Prostate gland (tissue), 2 donors: ENCODE data around the gene XBP1. TPM values are rescaled to one million over a fixed set of nuclear protein-coding genes. Genes with fewer than 3 reads are reported as not detected.
"Not testable (repeated sequence)": the region's sequence is repeated elsewhere in the genome, so short reads cannot be mapped to it uniquely, and the experiment has no call there.

Experiments used
- DNase-seq: peaks from one replicate; pipeline ENCODE4 v3.0.0-alpha.2; 2019; ENCODE audit warnings: low spot score
- H3K27ac ChIP-seq, 2 donors: fragments of 200-600 bp; sonication (generic); 2 replicates each; pipeline ENCODE4 v1.5.1; 2017 to 2019
- H3K27me3 ChIP-seq: fragments of 200-600 bp; sonication (generic); replicated peaks from 2 replicates; pipeline ENCODE4 v1.5.1; 2019; ENCODE audit not compliant: insufficient read depth
- H3K36me3 ChIP-seq, 2 donors: fragments of 200-600 bp; sonication (generic); 1 replicate in 1 of 2; 2 replicates in 1 of 2; pipeline versions ENCODE4 v1.5.1 to v1.8.1; 2017 to 2019
- H3K4me1 ChIP-seq: fragments of 200-600 bp; sonication (generic); replicated peaks from 2 replicates; pipeline ENCODE4 v1.5.1; 2019
- H3K4me3 ChIP-seq, 2 donors: fragments of 200-600 bp; sonication (generic); 2 replicates each; pipeline ENCODE4 v1.5.1; 2017 to 2019
- H3K9me3 ChIP-seq: fragments of 200-600 bp; sonication (generic); 2 replicates; pipeline ENCODE4 v1.5.1; 2017
- POLR2A ChIP-seq: fragments of 450-650 bp; IDR thresholded peaks from one replicate; pipeline ENCODE4 v1.6.1; 2016; ENCODE audit warnings: antibody characterized with exemption, mild to moderate bottlenecking
- POLR2AphosphoS5 ChIP-seq: sonication (generic); formaldehyde crosslinking; IDR thresholded peaks from one replicate; pipeline ENCODE4 v1.6.1; 2017; ENCODE audit warnings: antibody characterized with exemption
- WGBS: methylation state at CpG from one replicate; pipeline ENCODE4 v1.1.5; 2018; 5-methylcytosine and 5-hydroxymethylcytosine counted together
- intact Hi-C: fragments of 100-400 bp; cut with DNase I; formaldehyde crosslinking; loops from one replicate; pipeline ENCODE4 v1.14.2; 2022
- total RNA-seq, 2 donors: library from RNA; depleted of rRNA; stranded (reverse); fragments of >200 nt; gene quantifications; one replicate each; pipeline ENCODE4 v1.1.0, GENCODE V29; 2016
- TF ChIP-seq, protein P1 (sequence below), 4 experiments: fragments of 200-600 bp in 2 of 4; fragments of 450-650 bp in 2 of 4; sonication (generic) in 2 of 4; IDR thresholded peaks; 1 replicate in 3 of 4; 2 replicates in 1 of 4; pipeline ENCODE4 v1.5.1; 2016 to 2019; ENCODE audit warnings: antibody characterized with exemption in 4 of 4, mild to moderate bottlenecking in 2 of 4, moderate library complexity in 2 of 4

XBP1 gene
- total RNA-seq, 2 donors from 2014 or later: 200 to 798 TPM

DNA sequence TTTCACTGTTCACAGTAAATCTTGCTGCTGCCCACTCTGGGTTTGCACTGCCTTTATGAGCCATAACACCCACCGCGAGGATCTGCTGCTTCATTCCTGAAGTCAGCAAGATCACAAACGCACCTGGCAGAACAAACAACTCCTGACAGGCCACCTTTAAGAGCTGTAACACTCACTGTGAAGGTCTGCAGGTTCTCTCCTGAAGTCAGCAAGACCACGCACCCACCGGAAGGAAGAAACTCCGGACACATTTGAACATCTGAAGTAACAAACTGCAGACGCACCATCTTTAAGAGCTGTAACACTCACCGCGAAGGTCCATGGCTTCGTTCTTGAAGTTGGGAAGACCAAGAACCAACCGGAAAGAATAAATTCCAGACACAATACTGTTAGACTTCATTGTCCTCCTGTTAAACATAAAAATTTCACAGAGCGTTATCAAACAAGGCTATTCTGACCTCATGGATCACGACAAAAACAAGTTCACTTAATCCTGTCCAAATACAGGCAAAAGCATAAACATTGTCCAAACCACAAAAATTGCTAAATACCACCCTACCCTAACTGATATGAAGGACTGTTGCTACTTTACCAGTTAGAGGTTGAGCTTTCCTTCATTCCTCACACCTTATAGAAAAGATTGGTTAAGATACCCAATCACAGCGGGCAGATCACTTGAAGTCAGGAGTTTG is 30.8 kb downstream of the XBP1 start:
- H3K27me3 ChIP-seq: no peaks in the 10 kb centered on the region
- no peak for DNase-seq
- intact Hi-C loops: no loop called here
- TF ChIP-seq POLR2AphosphoS5 (no peak), POLR2A (no peak)
- TF ChIP-seq, protein P1, sequence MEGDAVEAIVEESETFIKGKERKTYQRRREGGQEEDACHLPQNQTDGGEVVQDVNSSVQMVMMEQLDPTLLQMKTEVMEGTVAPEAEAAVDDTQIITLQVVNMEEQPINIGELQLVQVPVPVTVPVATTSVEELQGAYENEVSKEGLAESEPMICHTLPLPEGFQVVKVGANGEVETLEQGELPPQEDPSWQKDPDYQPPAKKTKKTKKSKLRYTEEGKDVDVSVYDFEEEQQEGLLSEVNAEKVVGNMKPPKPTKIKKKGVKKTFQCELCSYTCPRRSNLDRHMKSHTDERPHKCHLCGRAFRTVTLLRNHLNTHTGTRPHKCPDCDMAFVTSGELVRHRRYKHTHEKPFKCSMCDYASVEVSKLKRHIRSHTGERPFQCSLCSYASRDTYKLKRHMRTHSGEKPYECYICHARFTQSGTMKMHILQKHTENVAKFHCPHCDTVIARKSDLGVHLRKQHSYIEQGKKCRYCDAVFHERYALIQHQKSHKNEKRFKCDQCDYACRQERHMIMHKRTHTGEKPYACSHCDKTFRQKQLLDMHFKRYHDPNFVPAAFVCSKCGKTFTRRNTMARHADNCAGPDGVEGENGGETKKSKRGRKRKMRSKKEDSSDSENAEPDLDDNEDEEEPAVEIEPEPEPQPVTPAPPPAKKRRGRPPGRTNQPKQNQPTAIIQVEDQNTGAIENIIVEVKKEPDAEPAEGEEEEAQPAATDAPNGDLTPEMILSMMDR (IDR thresholded peaks at IDR 0.05): no peak
- WGBS: 86% methylated on average over 14 of the region's 14 CpGs
- no peak overlapping the region for H3K4me3 ChIP-seq
- no peaks in the 10 kb centered on the region for H3K36me3 ChIP-seq
- H3K27ac ChIP-seq: no peak overlapping the region
- H3K9me3 ChIP-seq: no peaks in the 10 kb centered on the region
- peaks cover 2% of the 10 kb centered on the region for H3K4me1 ChIP-seq

GRCh38 chr22:28768701-28769393 is 31.5 kb downstream of the XBP1 start:
- Histone ChIP-seq H3K4me1 (no peaks in the 10 kb centered on the region), H3K27ac (no peak overlapping the region), H3K9me3 (no peaks in the 10 kb centered on the region), H3K36me3 (no peaks in the 10 kb centered on the region), H3K4me3 (no peak overlapping the region), H3K27me3 (no peaks in the 10 kb centered on the region)
- DNase-seq: no peak
- intact Hi-C loops: no loop called here
- 84% methylated on average over 6 of the region's 6 CpGs for whole genome bisulfite sequencing
- TF ChIP-seq, protein P1 (IDR thresholded peaks at IDR 0.05): no peak
- TF ChIP-seq POLR2AphosphoS5 (no peak), POLR2A (no peak)

DNA sequence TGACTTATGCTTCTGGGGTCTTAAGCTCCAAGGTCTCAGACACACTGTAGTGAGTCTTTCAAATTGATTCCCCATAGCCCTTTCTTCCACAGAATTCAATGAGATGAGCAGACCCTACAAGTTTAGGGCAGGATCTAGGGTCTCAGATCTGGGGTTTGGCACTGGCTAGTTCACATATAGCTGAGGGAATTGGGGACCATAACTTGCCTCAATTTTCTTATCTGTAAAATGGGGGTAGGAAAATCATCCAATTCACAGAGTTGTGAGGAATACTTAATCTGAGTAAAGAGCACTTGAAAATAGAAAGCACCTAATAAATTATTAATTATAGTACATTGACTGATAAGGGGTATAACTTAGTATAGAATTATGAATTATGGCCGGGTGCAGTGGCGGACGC is 33.7 kb downstream of the XBP1 start:
- Histone ChIP-seq H3K4me1 (no peaks in the 10 kb centered on the region), H3K4me3 (no peak overlapping the region), H3K9me3 (no peaks in the 10 kb centered on the region), H3K27ac (no peak overlapping the region), H3K36me3 (no peaks in the 10 kb centered on the region), H3K27me3 (no peaks in the 10 kb centered on the region)
- intact Hi-C loops: no loop called here
- 92% methylated on average over 3 of the region's 3 CpGs for WGBS
- no peak for DNase-seq
- TF ChIP-seq, protein P1 (IDR thresholded peaks at IDR 0.05): no peak
- TF ChIP-seq POLR2A (no peak), POLR2AphosphoS5 (no peak)

DNA sequence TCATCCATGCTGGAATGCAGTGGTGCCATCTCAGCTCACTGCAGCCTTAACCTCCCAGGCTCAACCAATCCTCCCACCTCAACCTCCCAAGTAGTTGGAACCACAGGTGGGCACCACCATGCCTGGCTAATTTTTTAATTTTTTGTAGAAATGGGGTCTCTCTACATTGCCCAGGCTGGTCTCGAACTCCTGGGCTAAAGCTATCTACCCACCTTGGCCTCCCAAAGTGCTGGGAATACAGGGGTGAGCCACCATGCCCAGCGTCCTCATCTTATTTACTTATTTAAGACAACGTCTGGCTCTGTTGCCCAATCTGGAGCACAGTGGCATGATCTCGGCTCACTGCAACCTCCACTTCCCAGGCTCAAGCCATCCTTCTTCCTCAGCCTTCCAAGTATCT is 38.4 kb downstream of the XBP1 start:
- H3K36me3 ChIP-seq, DNase-seq, intact Hi-C loops, H3K9me3 ChIP-seq, H3K27me3 ChIP-seq, H3K4me3 ChIP-seq, H3K27ac ChIP-seq, H3K4me1 ChIP-seq: not testable (repeated sequence)
- WGBS: 94% methylated on average over 4 of the region's 4 CpGs

DNA sequence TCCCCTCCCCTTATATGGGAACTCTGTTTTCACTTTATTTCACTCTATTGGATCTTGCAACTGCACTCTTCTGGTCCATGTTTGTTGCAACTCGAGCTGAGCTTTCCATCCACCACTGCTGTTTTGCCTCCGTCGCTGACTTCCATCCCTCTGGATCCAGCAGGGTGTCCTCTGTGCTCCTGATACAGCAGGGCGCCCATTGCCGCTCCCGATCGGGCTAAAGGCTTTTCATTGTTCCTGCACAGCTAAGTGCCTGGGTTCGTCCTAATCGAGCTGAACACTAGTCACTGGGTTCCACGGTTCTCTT is 39.0 kb downstream of the XBP1 start:
- H3K27ac ChIP-seq: no peak overlapping the region
- H3K4me3 ChIP-seq: no peak overlapping the region
- H3K36me3 ChIP-seq: no peaks in the 10 kb centered on the region
- no peaks in the 10 kb centered on the region for H3K4me1 ChIP-seq
- intact Hi-C loops: no loop called here
- TF ChIP-seq POLR2A: no peak
- TF ChIP-seq, protein P1 (IDR thresholded peaks at IDR 0.05): no peak
- TF ChIP-seq POLR2AphosphoS5: no peak
- DNase-seq: no peak
- H3K9me3 ChIP-seq: no peaks in the 10 kb centered on the region
- no peaks in the 10 kb centered on the region for H3K27me3 ChIP-seq
- 95% methylated on average over 10 of the region's 10 CpGs for WGBS
